Colonic mucosa (tissue), 4 donors: Measurements from ENCODE around the gene IMMT. TPM values are rescaled to one million over a fixed set of nuclear protein-coding genes. Genes with fewer than 3 reads are reported as not detected.

Experiments used
- DNase-seq: peaks from one replicate; pipeline ENCODE4 v3.0.0-alpha.2; 2020
- H3K27ac ChIP-seq: fragments of 200-600 bp; one replicate; pipeline ENCODE4 v1.8.0; 2021
- H3K27me3 ChIP-seq: fragments of 200-600 bp; one replicate; pipeline ENCODE4 v1.8.0; 2021
- H3K36me3 ChIP-seq: fragments of 200-600 bp; one replicate; pipeline ENCODE4 v1.8.0; 2021
- H3K4me1 ChIP-seq: fragments of 200-600 bp; one replicate; pipeline ENCODE4 v1.8.0; 2021; ENCODE audit warnings: mild to moderate bottlenecking
- H3K4me3 ChIP-seq: fragments of 200-600 bp; one replicate; pipeline ENCODE4 v1.8.0; 2021
- H3K9ac ChIP-seq, 2 donors: one replicate each; pipeline ENCODE4 v1.7.0; 2013; ENCODE audit warnings: control low read depth in 2 of 2, low read depth in 2 of 2, low read length in 2 of 2
- H3K9me3 ChIP-seq: fragments of 200-600 bp; one replicate; pipeline ENCODE4 v1.8.0; 2021
- intact Hi-C: fragments of 100-400 bp; cut with DNase I; formaldehyde crosslinking; loops from one replicate; pipeline ENCODE4 v1.14.1; 2022
- total RNA-seq, 2 donors: library from RNA; stranded (reverse); fragmentation: NEBNext Ultra II Directional in 1 of 2; extraction: Animal tissue kit (Norgen Biotek cat#: 25700) in 1 of 2; gene quantifications; one replicate each; pipeline ENCODE4 v1.2.1, GENCODE V29; 2021
- TF ChIP-seq, protein P1 (sequence below): fragments of 200-600 bp; IDR thresholded peaks from one replicate; pipeline ENCODE4 v1.8.0; 2022; ENCODE audit warnings: antibody characterized with exemption, mild to moderate bottlenecking
- donor health status: healthy.
- donor health status: DM: no; HTN: no; CAD: no.
- donor health status: DM: no; HTN: no; CAD: no.

The IMMT gene
- total RNA-seq, 2 donors from 2014 or later = 125 to 127 TPM

DNA sequence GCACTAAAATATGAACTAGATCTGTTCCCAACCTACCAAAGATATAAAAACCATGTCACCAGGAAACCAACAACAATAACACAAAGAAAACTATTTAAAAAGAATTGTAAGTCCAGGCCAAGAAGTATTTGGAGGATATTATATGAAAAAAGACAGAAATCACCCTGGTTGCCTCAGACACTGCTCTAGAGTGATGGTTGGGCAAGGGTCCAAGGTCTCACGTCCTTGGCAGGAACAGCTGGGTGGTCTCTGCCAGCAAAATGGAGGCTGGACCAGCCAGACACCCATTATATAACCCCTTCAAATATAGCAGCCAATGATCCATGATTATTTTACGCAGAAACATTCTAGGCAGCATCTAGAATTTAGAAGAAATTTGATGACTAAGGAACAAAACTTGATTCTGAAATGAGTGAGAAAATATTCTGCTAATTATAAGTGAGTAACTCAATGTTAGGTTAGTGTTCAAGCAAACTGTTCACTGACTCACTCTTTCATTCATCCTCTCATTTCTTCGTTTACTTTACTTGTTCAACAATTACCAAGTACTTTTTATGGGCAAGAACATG lies 39.4 kb upstream of the IMMT start:
- H3K9me3 ChIP-seq = no peaks in the 10 kb centered on the region
- no peak overlapping the region for H3K9ac ChIP-seq
- no peaks in the 10 kb centered on the region for H3K27me3 ChIP-seq
- H3K4me3 ChIP-seq = no peak overlapping the region
- no peaks in the 10 kb centered on the region for H3K4me1 ChIP-seq
- H3K27ac ChIP-seq = no peak overlapping the region
- H3K36me3 ChIP-seq = no peaks in the 10 kb centered on the region
- TF ChIP-seq, protein P1, sequence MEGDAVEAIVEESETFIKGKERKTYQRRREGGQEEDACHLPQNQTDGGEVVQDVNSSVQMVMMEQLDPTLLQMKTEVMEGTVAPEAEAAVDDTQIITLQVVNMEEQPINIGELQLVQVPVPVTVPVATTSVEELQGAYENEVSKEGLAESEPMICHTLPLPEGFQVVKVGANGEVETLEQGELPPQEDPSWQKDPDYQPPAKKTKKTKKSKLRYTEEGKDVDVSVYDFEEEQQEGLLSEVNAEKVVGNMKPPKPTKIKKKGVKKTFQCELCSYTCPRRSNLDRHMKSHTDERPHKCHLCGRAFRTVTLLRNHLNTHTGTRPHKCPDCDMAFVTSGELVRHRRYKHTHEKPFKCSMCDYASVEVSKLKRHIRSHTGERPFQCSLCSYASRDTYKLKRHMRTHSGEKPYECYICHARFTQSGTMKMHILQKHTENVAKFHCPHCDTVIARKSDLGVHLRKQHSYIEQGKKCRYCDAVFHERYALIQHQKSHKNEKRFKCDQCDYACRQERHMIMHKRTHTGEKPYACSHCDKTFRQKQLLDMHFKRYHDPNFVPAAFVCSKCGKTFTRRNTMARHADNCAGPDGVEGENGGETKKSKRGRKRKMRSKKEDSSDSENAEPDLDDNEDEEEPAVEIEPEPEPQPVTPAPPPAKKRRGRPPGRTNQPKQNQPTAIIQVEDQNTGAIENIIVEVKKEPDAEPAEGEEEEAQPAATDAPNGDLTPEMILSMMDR = no peak
- intact Hi-C loops = no loop called here
- DNase-seq = no peak

DNA sequence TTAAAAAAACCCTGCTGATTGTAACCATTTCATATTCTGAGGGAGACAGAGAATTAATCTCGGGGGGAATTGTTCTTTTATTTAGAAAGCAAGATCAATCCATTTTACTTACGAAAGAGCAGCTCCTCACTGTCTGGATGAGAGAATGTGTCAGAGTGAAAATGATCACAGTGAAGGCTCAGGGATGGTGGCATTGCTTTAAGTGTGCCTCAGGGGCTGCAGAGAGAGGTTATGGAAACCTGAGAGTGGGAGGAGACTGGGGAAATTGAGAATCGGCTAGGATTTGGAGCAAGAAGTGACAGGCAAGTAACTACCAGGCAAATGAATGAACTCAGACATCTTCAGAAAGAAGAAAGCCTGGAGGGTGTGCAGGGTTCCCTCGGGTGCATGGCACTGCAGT lies 38.2 kb upstream of the IMMT start:
- Histone ChIP-seq H3K27me3 (no peaks in the 10 kb centered on the region), H3K9me3 (no peaks in the 10 kb centered on the region), H3K36me3 (no peaks in the 10 kb centered on the region), H3K27ac (no peak overlapping the region), H3K4me3 (no peak overlapping the region), H3K9ac (no peak overlapping the region), H3K4me1 (no peaks in the 10 kb centered on the region)
- DNase-seq = no peak
- intact Hi-C loops = no loop called here
- TF ChIP-seq, protein P1 = no peak

- TF ChIP-seq, protein P1 = no peak
- no peaks in the 10 kb centered on the region for H3K4me1 ChIP-seq
- intact Hi-C loops = no loop called here
Measured at GRCh38 chr2:86232910-86233309, 37.6 kb upstream of the IMMT start.

GRCh38 chr2:86232373-86232784 lies 37.1 kb upstream of the IMMT start:
- Histone ChIP-seq H3K27ac (no peak overlapping the region), H3K4me1 (no peaks in the 10 kb centered on the region), H3K36me3 (no peaks in the 10 kb centered on the region), H3K4me3 (no peak overlapping the region), H3K27me3 (no peaks in the 10 kb centered on the region), H3K9ac (no peak overlapping the region), H3K9me3 (no peaks in the 10 kb centered on the region)
- TF ChIP-seq, protein P1 = no peak
- intact Hi-C loops = no loop called here
- no peak for DNase-seq

More at GRCh38 chr2:86232910-86233309, 37.6 kb upstream of the IMMT start:
- Histone ChIP-seq H3K27ac (no peak overlapping the region), H3K27me3 (no peaks in the 10 kb centered on the region), H3K9ac (no peak overlapping the region), H3K9me3 (no peaks in the 10 kb centered on the region), H3K36me3 (no peaks in the 10 kb centered on the region), H3K4me3 (no peak overlapping the region)
- no peak for DNase-seq

DNA sequence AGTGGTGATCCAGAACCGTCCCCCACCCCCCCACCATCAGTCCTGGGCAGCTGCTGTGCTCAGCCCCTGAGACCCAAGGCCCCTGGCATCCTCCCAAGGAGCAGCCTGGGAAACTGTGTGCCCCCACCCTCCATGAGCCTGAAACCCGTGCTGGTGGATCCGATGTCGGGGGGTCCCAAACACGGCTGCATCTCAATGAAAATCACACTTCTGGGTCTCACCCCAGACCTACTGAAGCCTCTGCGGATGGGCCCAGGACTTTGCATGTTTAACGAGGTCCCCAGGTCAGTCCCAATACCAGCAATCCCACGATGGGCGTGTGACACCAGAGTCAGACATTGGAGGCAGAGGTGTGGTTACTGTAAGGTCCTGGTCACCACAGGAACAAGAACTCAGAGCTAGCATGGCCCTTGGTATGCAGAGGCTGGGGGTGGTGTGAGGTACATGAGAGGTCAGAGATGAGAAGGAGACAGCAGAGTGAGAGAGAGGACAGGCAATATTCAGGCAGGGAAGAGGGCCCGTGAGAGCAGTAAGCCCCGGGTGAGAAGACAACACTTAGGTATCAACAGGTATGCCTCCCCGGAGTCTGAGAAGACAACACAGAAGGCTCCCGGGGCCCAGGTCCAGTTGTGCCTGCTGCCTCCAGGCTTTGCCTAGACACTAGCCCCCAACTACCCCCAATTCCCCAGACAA lies 36.6 kb upstream of the IMMT start:
- H3K27me3 ChIP-seq = no peaks in the 10 kb centered on the region
- H3K9me3 ChIP-seq = no peaks in the 10 kb centered on the region
- H3K27ac ChIP-seq = no peak overlapping the region
- no peak overlapping the region for H3K4me3 ChIP-seq
- TF ChIP-seq, protein P1 = no peak
- no peak for DNase-seq
- intact Hi-C loops = no loop called here
- H3K4me1 ChIP-seq = no peaks in the 10 kb centered on the region
- H3K9ac ChIP-seq = no peak overlapping the region
- no peaks in the 10 kb centered on the region for H3K36me3 ChIP-seq
